Right forelimb (tissue), 1 donor: ENCODE measurements around the gene KLF16.

ENCODE experiments used
- DNase-seq: peaks from one replicate; pipeline ENCODE4 v3.0.0-alpha.2; 2018

Gene KLF16

GRCh38 chr19:1839658-1840540 lies 23.5 kb downstream of the KLF16 start:
- no peak for DNase-seq

- peak; percentile 70 for DNase-seq
Measured at GRCh38 chr19:1837625-1838105, 25.7 kb downstream of the KLF16 start.

GRCh38 chr19:1837222-1837565 lies 26.2 kb downstream of the KLF16 start:
- DNase-seq: no peak

GRCh38 chr19:1836458-1837221 lies 26.7 kb downstream of the KLF16 start:
- no peak for DNase-seq

- no peak for DNase-seq
Measured at GRCh38 chr19:1833540-1833939, 29.8 kb downstream of the KLF16 start.

GRCh38 chr19:1832046-1832663 lies 31.2 kb downstream of the KLF16 start:
- no peak for DNase-seq

- no peak for DNase-seq
Measured at GRCh38 chr19:1830978-1831377, 32.4 kb downstream of the KLF16 start.

GRCh38 chr19:1830568-1830967 lies 32.8 kb downstream of the KLF16 start:
- DNase-seq: no peak

- no peak for DNase-seq
Measured at GRCh38 chr19:1829958-1830357, 33.4 kb downstream of the KLF16 start.

- DNase-seq: no peak
Measured at GRCh38 chr19:1828279-1829238, 34.8 kb downstream of the KLF16 start.

GRCh38 chr19:1827566-1828278 lies 35.7 kb downstream of the KLF16 start:
- no peak for DNase-seq

GRCh38 chr19:1826557-1827521 lies 36.5 kb downstream of the KLF16 start:
- no peak for DNase-seq

GRCh38 chr19:1825909-1826556 lies 37.3 kb downstream of the KLF16 start:
- DNase-seq: peak; percentile 87

GRCh38 chr19:1824252-1824622 lies 39.1 kb downstream of the KLF16 start:
- no peak for DNase-seq

GRCh38 chr19:1823539-1824251 lies 39.7 kb downstream of the KLF16 start:
- DNase-seq: no peak

GRCh38 chr19:1823020-1823419 lies 40.4 kb downstream of the KLF16 start:
- no peak for DNase-seq

GRCh38 chr19:1822210-1822609 lies 41.2 kb downstream of the KLF16 start:
- DNase-seq: no peak

- DNase-seq: no peak
Measured at GRCh38 chr19:1819341-1820255, 43.8 kb downstream of the KLF16 start.
